SU-DHL-6 (cell line): Measurements from ENCODE around the gene SFTA2.

Source experiments
- H2AFZ ChIP-seq: fragments of 200-600 bp; sonication (generic); 2 replicates; pipeline ENCODE4 v1.6.1; 2014; ENCODE audit warnings: low read depth, mild to moderate bottlenecking, moderate library complexity, mixed read lengths, antibody characterized with exemption, low read length; ENCODE audit not compliant: severe bottlenecking
- H3F3A ChIP-seq: fragments of 200-600 bp; shearing (Covaris generic); 2 replicates; pipeline ENCODE4 v1.6.0; 2016; ENCODE audit warnings: antibody characterized with exemption, mild to moderate bottlenecking; ENCODE audit not compliant: insufficient read depth
- H3K27ac ChIP-seq: fragments of 200-600 bp; sonication (generic); 2 replicates; pipeline ENCODE4 v1.5.1; 2016; ENCODE audit warnings: low read depth, mild to moderate bottlenecking, low read length, moderate library complexity, mixed read lengths
- H3K27me3 ChIP-seq: fragments of 200-600 bp; sonication (generic), shearing (Covaris generic); 2 replicates; pipeline ENCODE4 v1.6.0; 2014; ENCODE audit warnings: mild to moderate bottlenecking, low read length
- H3K36me3 ChIP-seq: fragments of 200-600 bp; sonication (generic); 2 replicates; pipeline ENCODE4 v1.6.1; 2014; ENCODE audit warnings: mild to moderate bottlenecking, low read length, mixed read lengths
- H3K4me2 ChIP-seq: fragments of 300-600, 200-600 bp; shearing (Covaris generic), sonication (generic); 2 replicates; pipeline ENCODE4 v1.6.0; 2014; ENCODE audit warnings: low read length, low read depth, mild to moderate bottlenecking; ENCODE audit not compliant: poor library complexity, severe bottlenecking
- H3K4me3 ChIP-seq: fragments of 200-600 bp; sonication (generic); 2 replicates; pipeline ENCODE4 v1.5.1; 2014; ENCODE audit warnings: antibody characterized with exemption, low read length, mild to moderate bottlenecking, mixed read lengths; ENCODE audit not compliant: insufficient read depth, poor library complexity, severe bottlenecking
- H3K79me2 ChIP-seq: fragments of 200-600 bp; sonication (generic); 2 replicates; pipeline ENCODE4 v1.6.1; 2014; ENCODE audit warnings: mild to moderate bottlenecking, low read length, moderate library complexity; ENCODE audit not compliant: insufficient read depth
- H3K9ac ChIP-seq: fragments of 200-600 bp; sonication (generic); 2 replicates; pipeline ENCODE4 v1.7.0; 2014; ENCODE audit warnings: mild to moderate bottlenecking, low read length
- H3K9me2 ChIP-seq: fragments of 200-600 bp; sonication (generic); replicated peaks from 2 replicates; pipeline ENCODE4 v1.6.1; 2014; ENCODE audit warnings: low read length; ENCODE audit not compliant: insufficient read depth
- H3K9me3 ChIP-seq: fragments of 200-600 bp; sonication (generic); 2 replicates; pipeline ENCODE4 v1.6.1; 2014; ENCODE audit warnings: low read length, mixed read lengths; ENCODE audit not compliant: insufficient read depth
- H4K20me1 ChIP-seq: fragments of 200-600 bp; sonication (generic); 2 replicates; pipeline ENCODE4 v1.6.1; 2014; ENCODE audit warnings: low read depth, mild to moderate bottlenecking, antibody characterized with exemption, low read length, moderate library complexity, mixed read lengths
- EZH2phosphoT487 ChIP-seq: fragments of 200-600 bp; sonication (generic), shearing (Covaris generic); conservative IDR thresholded peaks from 2 replicates; pipeline ENCODE4 v1.6.1; 2018; ENCODE audit warnings: mild to moderate bottlenecking, antibody characterized with exemption, low read length, moderate library complexity, mixed read lengths
- TF ChIP-seq, protein P1 (sequence below): fragments of 200-600 bp; sonication (generic); IDR thresholded peaks from one replicate; pipeline ENCODE4 v1.5.1; 2017; ENCODE audit warnings: antibody characterized with exemption, mild to moderate bottlenecking, low read length, moderate library complexity; ENCODE audit not compliant: insufficient read depth, poor library complexity, severe bottlenecking

SFTA2 gene

GRCh38 chr6:30931969-30932645 lies at the start of gene SFTA2:
Gene SFTA2, minus strand, starts transcription at chr6:30932170. Its CDS starts 74 bp downstream, at chr6:30932096.
- no peaks in the 10 kb centered on the region; the same call in 1 of the 2 replicates for H3K9me3 ChIP-seq
- no peak within 1 kb of the TSS for H3K4me3 ChIP-seq
- H3K4me2 ChIP-seq: no peak within 1 kb of the TSS
- H3K27ac ChIP-seq: no peak within 1 kb of the TSS
- no peaks in the 10 kb centered on the region for H3K79me2 ChIP-seq
- H3K9ac ChIP-seq: no peak within 1 kb of the TSS
- H2AFZ ChIP-seq: no peak within 1 kb of the TSS
- H3K36me3 ChIP-seq: 0 out of 2 replicates have a peak, but pooled peaks cover 6% of the 10 kb centered on the region
- no peaks in the 10 kb centered on the region for H3F3A ChIP-seq
- no peaks in the 10 kb centered on the region for H3K9me2 ChIP-seq
- TF ChIP-seq, protein P1, sequence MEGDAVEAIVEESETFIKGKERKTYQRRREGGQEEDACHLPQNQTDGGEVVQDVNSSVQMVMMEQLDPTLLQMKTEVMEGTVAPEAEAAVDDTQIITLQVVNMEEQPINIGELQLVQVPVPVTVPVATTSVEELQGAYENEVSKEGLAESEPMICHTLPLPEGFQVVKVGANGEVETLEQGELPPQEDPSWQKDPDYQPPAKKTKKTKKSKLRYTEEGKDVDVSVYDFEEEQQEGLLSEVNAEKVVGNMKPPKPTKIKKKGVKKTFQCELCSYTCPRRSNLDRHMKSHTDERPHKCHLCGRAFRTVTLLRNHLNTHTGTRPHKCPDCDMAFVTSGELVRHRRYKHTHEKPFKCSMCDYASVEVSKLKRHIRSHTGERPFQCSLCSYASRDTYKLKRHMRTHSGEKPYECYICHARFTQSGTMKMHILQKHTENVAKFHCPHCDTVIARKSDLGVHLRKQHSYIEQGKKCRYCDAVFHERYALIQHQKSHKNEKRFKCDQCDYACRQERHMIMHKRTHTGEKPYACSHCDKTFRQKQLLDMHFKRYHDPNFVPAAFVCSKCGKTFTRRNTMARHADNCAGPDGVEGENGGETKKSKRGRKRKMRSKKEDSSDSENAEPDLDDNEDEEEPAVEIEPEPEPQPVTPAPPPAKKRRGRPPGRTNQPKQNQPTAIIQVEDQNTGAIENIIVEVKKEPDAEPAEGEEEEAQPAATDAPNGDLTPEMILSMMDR: no peak
- no peak for TF ChIP-seq EZH2phosphoT487
- H4K20me1 ChIP-seq: no peaks in the 10 kb centered on the region
- no peaks in the 10 kb centered on the region for H3K27me3 ChIP-seq

- H3F3A ChIP-seq: no peaks in the 10 kb centered on the region
- no peaks in the 10 kb centered on the region for H3K9me2 ChIP-seq
- H3K27ac ChIP-seq: no peak overlapping the region
- H3K4me3 ChIP-seq: no peak overlapping the region
- H3K9me3 ChIP-seq: no peaks in the 10 kb centered on the region
- H2AFZ ChIP-seq: no peak overlapping the region
- TF ChIP-seq, protein P1: no peak
- no peak for TF ChIP-seq EZH2phosphoT487
- no peaks in the 10 kb centered on the region for H3K36me3 ChIP-seq
- no peaks in the 10 kb centered on the region for H4K20me1 ChIP-seq
- no peak overlapping the region for H3K9ac ChIP-seq
- no peaks in the 10 kb centered on the region for H3K27me3 ChIP-seq
- no peak overlapping the region for H3K4me2 ChIP-seq
- no peaks in the 10 kb centered on the region for H3K79me2 ChIP-seq
Observed at GRCh38 chr6:30979690-30980089, 47.7 kb upstream of the SFTA2 start.

DNA sequence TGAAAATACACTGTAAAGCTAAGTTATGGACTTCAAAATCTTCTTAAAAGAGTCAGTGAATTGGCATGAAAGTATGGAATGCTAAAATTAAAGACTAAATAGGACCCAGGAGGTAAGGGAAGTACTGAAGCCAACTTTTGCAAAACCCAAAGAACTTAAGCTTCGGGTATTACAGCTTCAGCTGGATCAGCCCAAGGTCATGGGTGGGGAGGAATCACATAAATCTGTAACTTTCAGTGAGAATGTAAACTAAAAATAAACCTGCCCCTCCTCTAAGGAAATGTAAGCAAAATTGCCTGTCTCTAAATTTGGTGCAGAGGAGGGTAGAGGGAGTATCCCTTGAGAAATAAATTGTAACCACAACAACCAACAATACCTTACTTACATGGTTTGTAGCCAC lies 47.2 kb upstream of the SFTA2 start:
- no peaks in the 10 kb centered on the region for H3K36me3 ChIP-seq
- H4K20me1 ChIP-seq: no peaks in the 10 kb centered on the region
- no peak overlapping the region for H2AFZ ChIP-seq
- H3K9ac ChIP-seq: no peak overlapping the region
- H3K9me3 ChIP-seq: no peaks in the 10 kb centered on the region
- no peaks in the 10 kb centered on the region for H3K79me2 ChIP-seq
- no peaks in the 10 kb centered on the region for H3F3A ChIP-seq
- no peak overlapping the region for H3K27ac ChIP-seq
- no peak overlapping the region for H3K4me2 ChIP-seq
- no peaks in the 10 kb centered on the region for H3K9me2 ChIP-seq
- TF ChIP-seq, protein P1: no peak
- no peak for TF ChIP-seq EZH2phosphoT487
- no peak overlapping the region for H3K4me3 ChIP-seq
- H3K27me3 ChIP-seq: no peaks in the 10 kb centered on the region
